Neural progenitor cell (in vitro differentiated cells): Measurements from ENCODE around the gene PTPN4. TPM values are rescaled to one million over a fixed set of nuclear protein-coding genes. Genes with fewer than 3 reads are reported as not detected.
"Not testable (repeated sequence)": the region's sequence is repeated elsewhere in the genome, so short reads cannot be mapped to it uniquely, and the experiment has no call there.

ENCODE experiments used
- DNase-seq: peaks from one replicate; pipeline ENCODE4 v3.0.0-alpha.2; 2016; ENCODE audit warnings: low spot score
- H2AFZ ChIP-seq: fragments of 200-600 bp; sonication (generic); replicated peaks from 2 replicates; pipeline ENCODE4 v1.6.1; 2016; ENCODE audit warnings: antibody characterized with exemption
- H3F3A ChIP-seq: fragments of 200-600 bp; sonication (generic); 2 replicates; pipeline ENCODE4 v1.6.1; 2016; ENCODE audit warnings: antibody characterized with exemption, low read depth
- H3K27ac ChIP-seq: fragments of 200-600 bp; sonication (generic); 2 replicates; pipeline ENCODE4 v1.5.1; 2016; ENCODE audit warnings: mild to moderate bottlenecking
- H3K27me3 ChIP-seq: fragments of 200-600 bp; sonication (generic); 2 replicates; pipeline ENCODE4 v1.6.1; 2016; ENCODE audit warnings: mild to moderate bottlenecking, moderate library complexity
- H3K36me3 ChIP-seq: fragments of 200-600 bp; sonication (generic); 2 replicates; pipeline ENCODE4 v1.5.1; 2016
- H3K4me1 ChIP-seq: fragments of 200-600 bp; sonication (generic); 2 replicates; pipeline ENCODE4 v1.6.1; 2016; ENCODE audit warnings: mixed run types
- H3K4me2 ChIP-seq: fragments of 200-600 bp; sonication (generic); 2 replicates; pipeline ENCODE4 v1.6.1; 2016
- H3K4me3 ChIP-seq: fragments of 200-600 bp; sonication (generic); 2 replicates; pipeline ENCODE4 v1.5.1; 2016
- H3K79me2 ChIP-seq: fragments of 200-600 bp; sonication (generic); 2 replicates; pipeline ENCODE4 v1.6.1; 2016; ENCODE audit warnings: low read depth
- H3K9ac ChIP-seq: fragments of 200-600 bp; sonication (generic); 2 replicates; pipeline ENCODE4 v1.6.1; 2016
- H3K9me3 ChIP-seq: fragments of 200-600 bp; sonication (generic); 2 replicates; pipeline ENCODE4 v1.5.1; 2016; ENCODE audit warnings: low read depth
- H4K20me1 ChIP-seq: fragments of 200-600 bp; sonication (generic); 2 replicates; pipeline ENCODE4 v1.6.1; 2016; ENCODE audit warnings: low read depth
- H3K27ac Mint-ChIP-seq: 3 replicates; pipeline ENCODE4 v1.8.0; 2021; ENCODE audit warnings: mixed read lengths
- H3K27me3 Mint-ChIP-seq: 2 replicates; pipeline ENCODE4 v1.8.0; 2022; ENCODE audit warnings: low read depth, mild to moderate bottlenecking, inconsistent platforms, moderate library complexity, mixed read lengths; ENCODE audit not compliant: insufficient read depth
- H3K36me3 Mint-ChIP-seq: 3 replicates; pipeline ENCODE4 v1.8.0; 2021; ENCODE audit warnings: mixed read lengths
- H3K4me1 Mint-ChIP-seq: 3 replicates; pipeline ENCODE4 v1.8.0; 2021; ENCODE audit warnings: mixed read lengths
- H3K4me3 Mint-ChIP-seq: 3 replicates; pipeline ENCODE4 v1.8.0; 2021; ENCODE audit warnings: mild to moderate bottlenecking, moderate library complexity, mixed read lengths
- H3K9me3 Mint-ChIP-seq: 3 replicates; pipeline ENCODE4 v1.8.0; 2020; ENCODE audit warnings: mixed read lengths
- EZH2 ChIP-seq: fragments of 200-600 bp; sonication (generic); IDR thresholded peaks from 2 replicates; pipeline ENCODE4 v1.6.1; 2017; ENCODE audit warnings: antibody characterized with exemption, mild to moderate bottlenecking, moderate library complexity
- EZH2phosphoT487 ChIP-seq: fragments of 200-600 bp; sonication (generic); IDR thresholded peaks from 2 replicates; pipeline ENCODE4 v1.6.1; 2017; ENCODE audit warnings: antibody characterized with exemption
- total RNA-seq: library from RNA; depleted of rRNA; stranded (reverse); fragments of >200 nt; gene quantifications from 2 replicates; pipeline ENCODE4 v1.2.3, GENCODE V29; 2015; ENCODE audit warnings: low replicate concordance
- TF ChIP-seq, protein P1 (sequence below): fragments of 200-600 bp; sonication (generic); IDR thresholded peaks from 2 replicates; pipeline ENCODE4 v1.5.1; 2017; ENCODE audit warnings: antibody characterized with exemption, mild to moderate bottlenecking

The PTPN4 gene
- total RNA-seq, 1 donor from 2014 or later = 51.8 TPM

- Histone ChIP-seq H3K4me2 (no peak overlapping the region), H3K36me3 (no peaks in the 10 kb centered on the region), H3K27me3 (no peaks in the 10 kb centered on the region), H3K9me3 (peaks cover 10% of the 10 kb centered on the region), H3K79me2 (peaks cover 94% of the 10 kb centered on the region), H3K4me3 (no peak overlapping the region), H3F3A (peaks cover 6% of the 10 kb centered on the region), H4K20me1 (peaks cover 48% of the 10 kb centered on the region), H3K9ac (no peak overlapping the region), H3K4me1 (peaks cover 13% of the 10 kb centered on the region), H3K27ac (no peak overlapping the region), H2AFZ (no peak overlapping the region)
- peaks cover 21% of the 10 kb centered on the region for H3K36me3 Mint-ChIP-seq
- H3K27me3 Mint-ChIP-seq = peaks cover 2% of the 10 kb centered on the region
- H3K4me1 Mint-ChIP-seq = peaks cover 3% of the 10 kb centered on the region
- peaks cover 40% of the 10 kb centered on the region for H3K9me3 Mint-ChIP-seq
- H3K4me3 Mint-ChIP-seq = no peak overlapping the region
- H3K27ac Mint-ChIP-seq = no peak overlapping the region
- TF ChIP-seq, protein P1, sequence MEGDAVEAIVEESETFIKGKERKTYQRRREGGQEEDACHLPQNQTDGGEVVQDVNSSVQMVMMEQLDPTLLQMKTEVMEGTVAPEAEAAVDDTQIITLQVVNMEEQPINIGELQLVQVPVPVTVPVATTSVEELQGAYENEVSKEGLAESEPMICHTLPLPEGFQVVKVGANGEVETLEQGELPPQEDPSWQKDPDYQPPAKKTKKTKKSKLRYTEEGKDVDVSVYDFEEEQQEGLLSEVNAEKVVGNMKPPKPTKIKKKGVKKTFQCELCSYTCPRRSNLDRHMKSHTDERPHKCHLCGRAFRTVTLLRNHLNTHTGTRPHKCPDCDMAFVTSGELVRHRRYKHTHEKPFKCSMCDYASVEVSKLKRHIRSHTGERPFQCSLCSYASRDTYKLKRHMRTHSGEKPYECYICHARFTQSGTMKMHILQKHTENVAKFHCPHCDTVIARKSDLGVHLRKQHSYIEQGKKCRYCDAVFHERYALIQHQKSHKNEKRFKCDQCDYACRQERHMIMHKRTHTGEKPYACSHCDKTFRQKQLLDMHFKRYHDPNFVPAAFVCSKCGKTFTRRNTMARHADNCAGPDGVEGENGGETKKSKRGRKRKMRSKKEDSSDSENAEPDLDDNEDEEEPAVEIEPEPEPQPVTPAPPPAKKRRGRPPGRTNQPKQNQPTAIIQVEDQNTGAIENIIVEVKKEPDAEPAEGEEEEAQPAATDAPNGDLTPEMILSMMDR = no peak
- TF ChIP-seq EZH2 (no peak), EZH2phosphoT487 (no peak)
- no peak for DNase-seq
Measured at GRCh38 chr2:119800376-119800902, 40.7 kb downstream of the PTPN4 start.

DNA sequence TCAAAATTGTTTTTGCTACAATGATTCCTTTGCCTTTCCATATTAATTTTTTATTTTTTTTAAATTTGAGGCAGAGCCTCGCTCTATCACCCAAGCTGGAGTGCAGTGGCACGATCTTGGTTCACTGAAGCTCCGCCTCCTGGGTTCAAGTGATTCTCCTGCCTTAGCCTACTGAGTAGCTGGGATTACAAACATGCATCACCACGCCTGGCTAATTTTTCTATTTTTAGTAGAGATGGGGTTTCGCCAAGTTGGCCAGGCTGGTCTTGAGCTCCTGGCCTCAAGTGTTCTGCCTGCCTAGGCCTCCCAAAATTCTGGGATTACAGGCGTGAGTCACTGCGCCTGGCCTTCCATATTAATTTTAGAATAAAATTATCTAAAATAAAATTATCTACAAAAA lies 41.3 kb downstream of the PTPN4 start:
- Histone ChIP-seq H2AFZ (no peak overlapping the region), H3K27me3 (no peaks in the 10 kb centered on the region), H3K4me3 (no peak overlapping the region), H4K20me1 (peaks cover 42% of the 10 kb centered on the region), H3K27ac (no peak overlapping the region), H3K79me2 (peaks cover 94% of the 10 kb centered on the region), H3K9me3 (peaks cover 10% of the 10 kb centered on the region), H3K4me1 (peaks cover 12% of the 10 kb centered on the region), H3K9ac (no peak overlapping the region), H3K36me3 (no peaks in the 10 kb centered on the region), H3F3A (peaks cover 6% of the 10 kb centered on the region), H3K4me2 (no peak overlapping the region)
- no peak overlapping the region for H3K27ac Mint-ChIP-seq
- peaks cover 26% of the 10 kb centered on the region for H3K36me3 Mint-ChIP-seq
- peaks cover 2% of the 10 kb centered on the region for H3K27me3 Mint-ChIP-seq
- peaks cover 46% of the 10 kb centered on the region for H3K9me3 Mint-ChIP-seq
- TF ChIP-seq, protein P1 = no peak
- TF ChIP-seq EZH2phosphoT487 (no peak), EZH2 (no peak)
- DNase-seq = no peak
- H3K4me3 Mint-ChIP-seq = no peak overlapping the region
- peaks cover 3% of the 10 kb centered on the region for H3K4me1 Mint-ChIP-seq

DNA sequence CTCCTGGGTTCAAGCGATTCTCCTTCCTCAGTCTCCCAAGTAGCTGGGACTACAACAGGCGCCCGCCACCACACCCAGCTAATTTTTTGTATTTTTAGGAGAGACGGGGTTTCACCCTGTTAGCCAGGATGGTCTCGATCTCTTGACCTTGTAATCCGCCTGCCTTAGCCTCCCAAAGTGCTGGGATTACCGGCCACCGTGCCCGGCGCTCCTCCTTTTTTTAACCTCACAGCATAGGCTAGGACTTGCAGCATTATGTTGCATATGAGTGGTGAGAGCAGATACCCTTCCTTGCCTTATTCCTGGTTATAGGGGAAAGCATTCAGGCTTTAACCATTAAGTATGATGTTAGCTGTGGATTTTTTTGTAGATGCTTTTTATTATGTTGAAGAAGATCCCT lies 42.3 kb downstream of the PTPN4 start:
- H3K79me2 ChIP-seq = peaks cover 94% of the 10 kb centered on the region
- H3K4me1 Mint-ChIP-seq, H2AFZ ChIP-seq: not testable (repeated sequence)

DNA sequence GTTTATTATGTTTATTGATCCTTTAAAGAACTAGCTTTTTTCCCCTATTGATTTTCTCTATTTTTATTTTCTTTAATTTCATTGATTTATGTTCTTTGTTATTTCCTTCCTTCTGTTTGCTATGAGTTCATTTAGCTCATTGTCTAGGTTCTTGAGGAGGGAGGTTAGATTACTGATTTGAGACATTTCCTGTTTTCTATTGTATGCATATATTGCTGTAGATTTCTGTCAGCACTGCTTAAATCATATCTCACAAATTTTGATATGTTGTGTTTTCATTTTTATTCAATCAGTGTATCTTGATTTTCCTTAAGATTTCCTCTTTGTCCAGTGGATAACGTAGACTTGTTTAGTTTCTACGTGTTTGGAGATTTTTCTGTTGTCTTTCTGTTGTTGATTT lies 43.4 kb downstream of the PTPN4 start:
- Mint-ChIP-seq H3K4me1 (no peaks in the 10 kb centered on the region), H3K4me3 (no peak overlapping the region), H3K27me3 (peaks cover 4% of the 10 kb centered on the region), H3K9me3 (peaks cover 57% of the 10 kb centered on the region), H3K36me3 (peaks cover 29% of the 10 kb centered on the region), H3K27ac (no peak overlapping the region)
- peaks cover 10% of the 10 kb centered on the region for H3K9me3 ChIP-seq
- no peaks in the 10 kb centered on the region for H3K27me3 ChIP-seq
- no peak overlapping the region for H3K4me3 ChIP-seq
- no peak overlapping the region for H2AFZ ChIP-seq
- TF ChIP-seq, protein P1 = no peak
- no peak for TF ChIP-seq EZH2
- TF ChIP-seq EZH2phosphoT487 = no peak
- H3K27ac ChIP-seq = no peak overlapping the region
- H3K4me2 ChIP-seq = no peak overlapping the region
- H3K36me3 ChIP-seq = no peaks in the 10 kb centered on the region
- no peak overlapping the region for H3K9ac ChIP-seq
- H3F3A ChIP-seq = peaks cover 6% of the 10 kb centered on the region
- peaks cover 12% of the 10 kb centered on the region for H3K4me1 ChIP-seq
- H3K79me2 ChIP-seq = peaks cover 83% of the 10 kb centered on the region
- no peak for DNase-seq
- peaks cover 25% of the 10 kb centered on the region for H4K20me1 ChIP-seq

More for the DNA sequence above, 42.3 kb downstream of the PTPN4 start:
- peak; percentile 22 for DNase-seq
- not testable (repeated sequence) for H3K27me3 Mint-ChIP-seq, H3K36me3 ChIP-seq, H3K27ac ChIP-seq, H3K9ac ChIP-seq, H3K27ac Mint-ChIP-seq, H3K27me3 ChIP-seq, H3K4me3 ChIP-seq, H3K4me3 Mint-ChIP-seq, H3K4me2 ChIP-seq, H3F3A ChIP-seq
- Mint-ChIP-seq H3K9me3 (peaks cover 53% of the 10 kb centered on the region), H3K36me3 (peaks cover 29% of the 10 kb centered on the region)
- Histone ChIP-seq H3K4me1 (peaks cover 12% of the 10 kb centered on the region), H4K20me1 (peaks cover 34% of the 10 kb centered on the region), H3K9me3 (peaks cover 10% of the 10 kb centered on the region)

DNA sequence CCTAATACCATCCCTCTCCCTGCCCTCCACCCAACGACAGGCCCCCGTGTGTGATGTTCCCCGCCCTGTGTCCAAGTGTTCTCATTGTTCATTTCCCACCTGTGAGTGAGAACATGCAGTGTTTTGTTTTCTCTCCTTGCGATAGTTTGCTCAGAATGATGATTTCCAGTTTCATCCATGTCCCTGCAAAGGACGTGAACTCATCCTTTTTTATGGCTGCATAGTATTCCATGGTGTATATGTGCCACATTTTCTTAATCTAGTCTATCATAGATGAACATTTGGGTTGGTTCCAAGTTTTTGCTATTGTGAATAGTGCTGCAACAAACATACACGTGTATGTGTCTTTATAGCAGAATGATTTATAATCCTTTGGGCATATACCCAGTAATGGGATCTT lies 44.7 kb downstream of the PTPN4 start:
- H3K4me3 Mint-ChIP-seq, H3K27ac Mint-ChIP-seq, H3K27me3 ChIP-seq, H3K9ac ChIP-seq, H3K27me3 Mint-ChIP-seq, DNase-seq, H2AFZ ChIP-seq, H3K4me1 Mint-ChIP-seq, H3K27ac ChIP-seq, H3F3A ChIP-seq, H3K4me3 ChIP-seq, H3K4me2 ChIP-seq, H3K36me3 ChIP-seq: not testable (repeated sequence)
- Histone ChIP-seq H3K4me1 (peaks cover 11% of the 10 kb centered on the region), H3K9me3 (peaks cover 10% of the 10 kb centered on the region), H3K79me2 (peaks cover 69% of the 10 kb centered on the region), H4K20me1 (peaks cover 22% of the 10 kb centered on the region)
- Mint-ChIP-seq H3K36me3 (peaks cover 29% of the 10 kb centered on the region), H3K9me3 (peaks cover 52% of the 10 kb centered on the region)
